Measurements from ENCODE around the gene CIROP. TPM values are rescaled to one million over a fixed set of nuclear protein-coding genes. Genes with fewer than 3 reads are reported as not detected.

CIROP gene
- total RNA-seq, 1 donor from 2014 or later: not detected

DNA sequence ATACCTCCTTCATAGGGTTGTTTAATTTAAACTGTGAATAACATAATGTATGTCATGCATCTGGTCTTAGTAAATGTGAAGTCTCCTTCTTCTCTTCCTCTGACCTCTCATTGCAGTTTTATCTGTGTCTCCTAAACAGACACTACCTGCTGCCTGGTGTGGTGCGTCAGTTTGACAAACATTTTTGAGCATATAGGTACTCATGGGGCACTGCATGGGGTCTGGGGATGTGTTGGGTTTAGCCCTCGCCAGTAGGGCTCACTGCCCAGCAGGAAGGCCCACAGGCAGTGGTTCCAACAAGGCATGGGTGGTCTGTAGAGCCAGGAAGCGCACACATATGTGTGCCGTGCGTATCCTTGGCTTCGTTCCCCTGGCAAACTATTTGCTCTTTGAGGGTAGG is 17.3 kb upstream of the CIROP start:
- no peak for DNase-seq
- H3K4me1 Mint-ChIP-seq (ENCODE audit: low read depth, unreplicated experiment): peaks cover 9% of the 10 kb centered on the region
- H3K36me3 Mint-ChIP-seq (ENCODE audit: unreplicated experiment): peaks cover 4% of the 10 kb centered on the region
- no peak overlapping the region for H3K4me3 Mint-ChIP-seq (ENCODE audit: unreplicated experiment)
- H3K9me3 Mint-ChIP-seq (ENCODE audit: unreplicated experiment): peaks cover 9% of the 10 kb centered on the region
- H3K27me3 Mint-ChIP-seq (ENCODE audit: unreplicated experiment): peaks cover 4% of the 10 kb centered on the region
- H3K27ac Mint-ChIP-seq (ENCODE audit: unreplicated experiment): no peak overlapping the region
- TF ChIP-seq, protein P1, sequence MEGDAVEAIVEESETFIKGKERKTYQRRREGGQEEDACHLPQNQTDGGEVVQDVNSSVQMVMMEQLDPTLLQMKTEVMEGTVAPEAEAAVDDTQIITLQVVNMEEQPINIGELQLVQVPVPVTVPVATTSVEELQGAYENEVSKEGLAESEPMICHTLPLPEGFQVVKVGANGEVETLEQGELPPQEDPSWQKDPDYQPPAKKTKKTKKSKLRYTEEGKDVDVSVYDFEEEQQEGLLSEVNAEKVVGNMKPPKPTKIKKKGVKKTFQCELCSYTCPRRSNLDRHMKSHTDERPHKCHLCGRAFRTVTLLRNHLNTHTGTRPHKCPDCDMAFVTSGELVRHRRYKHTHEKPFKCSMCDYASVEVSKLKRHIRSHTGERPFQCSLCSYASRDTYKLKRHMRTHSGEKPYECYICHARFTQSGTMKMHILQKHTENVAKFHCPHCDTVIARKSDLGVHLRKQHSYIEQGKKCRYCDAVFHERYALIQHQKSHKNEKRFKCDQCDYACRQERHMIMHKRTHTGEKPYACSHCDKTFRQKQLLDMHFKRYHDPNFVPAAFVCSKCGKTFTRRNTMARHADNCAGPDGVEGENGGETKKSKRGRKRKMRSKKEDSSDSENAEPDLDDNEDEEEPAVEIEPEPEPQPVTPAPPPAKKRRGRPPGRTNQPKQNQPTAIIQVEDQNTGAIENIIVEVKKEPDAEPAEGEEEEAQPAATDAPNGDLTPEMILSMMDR (IDR thresholded peaks at IDR 0.05; ENCODE audit: partially characterized antibody, unreplicated experiment): no peak

DNA sequence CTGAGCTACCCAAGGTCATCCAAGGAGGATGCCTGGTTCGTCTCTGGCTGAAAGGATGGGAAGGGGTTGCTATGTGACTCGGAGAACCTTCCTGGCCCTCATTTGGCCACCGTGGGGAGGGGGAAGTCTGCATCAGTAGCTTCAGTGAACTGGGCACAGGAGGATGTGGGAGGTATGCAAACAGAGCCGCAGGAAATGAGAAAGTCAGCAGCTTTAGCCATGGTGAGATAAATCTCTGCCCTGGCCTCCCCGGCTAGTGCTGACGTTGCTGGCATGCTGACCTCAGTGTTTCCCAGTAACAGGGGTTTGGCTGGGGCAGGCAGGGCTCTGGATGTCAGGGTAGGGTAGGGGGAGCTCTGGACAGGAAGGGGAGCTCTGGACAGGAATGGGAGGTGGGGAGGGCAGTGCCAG is 16.6 kb upstream of the CIROP start:
- no peak overlapping the region for H3K4me3 Mint-ChIP-seq (ENCODE audit: unreplicated experiment)
- peak overlapping the region; percentile 69 for H3K27ac Mint-ChIP-seq (ENCODE audit: unreplicated experiment)
- DNase-seq: no peak
- H3K36me3 Mint-ChIP-seq (ENCODE audit: unreplicated experiment): peaks cover 4% of the 10 kb centered on the region
- TF ChIP-seq, protein P1 (IDR thresholded peaks at IDR 0.05; ENCODE audit: partially characterized antibody, unreplicated experiment): no peak
- peaks cover 9% of the 10 kb centered on the region for H3K9me3 Mint-ChIP-seq (ENCODE audit: unreplicated experiment)
- peaks cover 4% of the 10 kb centered on the region for H3K27me3 Mint-ChIP-seq (ENCODE audit: unreplicated experiment)
- peaks cover 9% of the 10 kb centered on the region for H3K4me1 Mint-ChIP-seq (ENCODE audit: low read depth, unreplicated experiment)

DNA sequence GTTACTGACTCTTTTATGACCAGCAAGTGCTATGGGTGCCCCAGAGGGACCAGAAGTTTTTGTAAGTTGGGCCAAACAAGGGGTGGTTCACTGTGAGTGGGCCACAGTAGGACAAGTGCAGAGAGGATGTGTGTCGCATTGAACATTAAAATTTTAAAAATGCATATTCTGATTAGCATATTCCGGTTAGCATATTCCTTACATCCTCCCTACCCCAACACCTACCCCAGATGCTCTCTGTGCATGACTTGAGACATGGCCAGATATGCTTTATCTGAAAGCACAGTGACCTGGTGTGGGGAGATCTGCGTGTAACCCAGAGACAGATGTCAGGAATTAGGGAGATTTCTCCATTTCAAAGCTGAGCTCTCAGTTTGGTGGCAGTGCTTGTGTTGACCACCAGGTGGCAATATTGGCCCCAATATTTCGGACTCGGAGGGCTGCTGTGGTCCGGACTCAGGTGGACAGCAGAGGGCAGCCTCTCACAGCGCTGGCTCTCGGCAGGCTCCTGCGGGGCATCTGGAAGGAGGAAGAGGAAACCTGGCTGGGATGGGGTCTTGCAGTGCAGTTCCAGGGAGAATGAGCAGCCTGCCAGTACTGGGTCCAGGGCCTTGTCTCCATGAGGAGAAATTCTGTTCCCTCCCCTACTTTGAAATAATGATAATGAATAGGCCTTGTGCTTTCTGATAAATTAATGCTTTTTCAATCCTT is 15.9 kb upstream of the CIROP start:
- peak; percentile 90 for DNase-seq
- H3K9me3 Mint-ChIP-seq (ENCODE audit: unreplicated experiment): peaks cover 7% of the 10 kb centered on the region
- H3K36me3 Mint-ChIP-seq (ENCODE audit: unreplicated experiment): peaks cover 4% of the 10 kb centered on the region
- H3K4me1 Mint-ChIP-seq (ENCODE audit: low read depth, unreplicated experiment): peaks cover 9% of the 10 kb centered on the region
- TF ChIP-seq, protein P1 (IDR thresholded peaks at IDR 0.05; ENCODE audit: partially characterized antibody, unreplicated experiment): peak; percentile 99
- peaks cover 1% of the 10 kb centered on the region for H3K27me3 Mint-ChIP-seq (ENCODE audit: unreplicated experiment)
- peak overlapping the region; percentile 65 for H3K4me3 Mint-ChIP-seq (ENCODE audit: unreplicated experiment)
- H3K27ac Mint-ChIP-seq (ENCODE audit: unreplicated experiment): peak overlapping the region; percentile 69

DNA sequence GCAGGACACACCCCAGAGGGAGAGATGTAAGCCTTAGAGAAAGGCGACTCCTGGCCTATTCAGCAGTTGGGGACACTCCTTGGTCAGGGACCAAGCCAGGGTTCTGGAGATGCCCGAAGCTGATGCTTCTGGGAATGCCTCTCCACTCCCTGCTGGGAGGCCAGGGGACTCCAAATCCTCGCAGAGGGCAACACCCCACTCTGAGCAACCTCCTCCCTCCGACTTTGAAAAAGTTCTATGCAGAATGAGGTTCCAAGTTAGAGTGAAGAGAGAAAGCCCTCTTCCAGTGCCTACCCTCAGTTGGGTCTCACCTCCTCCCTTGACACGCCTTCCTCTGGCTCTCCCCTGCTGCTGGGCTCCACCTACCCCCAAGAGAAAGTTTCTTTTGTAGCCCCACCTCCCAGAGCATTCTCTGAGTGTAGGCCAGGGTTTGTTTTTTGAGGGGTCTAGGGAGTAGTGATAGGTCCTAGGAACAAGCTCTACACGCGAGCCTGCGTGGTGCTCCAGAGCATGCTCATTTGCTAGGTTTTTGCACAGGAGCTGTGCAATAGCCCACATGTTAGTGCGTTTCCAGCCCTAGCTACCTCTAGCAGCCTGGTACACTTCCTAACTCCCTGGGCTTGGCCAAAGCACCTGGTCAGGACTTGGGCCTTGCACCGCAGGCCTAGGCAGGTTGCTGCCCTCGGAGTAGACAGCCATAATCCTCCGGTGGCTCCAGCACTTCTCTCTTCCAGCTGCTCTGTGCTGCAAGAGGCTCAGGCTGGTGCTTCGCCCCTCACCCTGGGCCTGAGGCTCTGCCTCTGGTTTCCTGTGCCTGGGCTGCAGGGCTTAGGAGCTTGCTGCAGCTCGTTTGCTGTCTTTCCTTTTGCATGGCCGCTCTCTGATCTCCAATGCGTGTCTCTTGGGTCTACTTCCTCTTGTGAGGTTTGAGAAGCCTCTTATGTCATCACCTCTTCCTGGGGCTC is 14.9 kb upstream of the CIROP start:
- TF ChIP-seq, protein P1 (IDR thresholded peaks at IDR 0.05; ENCODE audit: partially characterized antibody, unreplicated experiment): no peak
- peaks cover 7% of the 10 kb centered on the region for H3K9me3 Mint-ChIP-seq (ENCODE audit: unreplicated experiment)
- peaks cover 9% of the 10 kb centered on the region for H3K4me1 Mint-ChIP-seq (ENCODE audit: low read depth, unreplicated experiment)
- peaks cover 4% of the 10 kb centered on the region for H3K36me3 Mint-ChIP-seq (ENCODE audit: unreplicated experiment)
- peaks cover 1% of the 10 kb centered on the region for H3K27me3 Mint-ChIP-seq (ENCODE audit: unreplicated experiment)
- no peak overlapping the region for H3K4me3 Mint-ChIP-seq (ENCODE audit: unreplicated experiment)
- no peak for DNase-seq
- H3K27ac Mint-ChIP-seq (ENCODE audit: unreplicated experiment): peak overlapping the region; percentile 69

Data from glutamatergic neuron (in vitro differentiated cells).